AG04450 (cell line): ENCODE measurements around the gene KBTBD8. TPM values are rescaled to one million over a fixed set of nuclear protein-coding genes. Genes with fewer than 3 reads are reported as not detected.

Experiments used
- CTCF ChIA-PET: fragments of 300-600, 350-600 bp; formaldehyde crosslinking; extraction: SDS; loops from one replicate; lab custom pipeline; 2022; ENCODE audit warnings: antibody characterized with exemption, inconsistent platforms; lab: Charles Lee
- POLR2A ChIA-PET: fragments of 350-600 bp; formaldehyde crosslinking; extraction: SDS; loops from one replicate; lab custom pipeline; 2021; ENCODE audit warnings: antibody characterized with exemption, inconsistent platforms; lab: Yijun Ruan, JAX
- DNase-seq: peaks from one replicate; pipeline ENCODE4 v3.0.0-alpha.2; 2011; ENCODE audit warnings: low read depth, low spot score
- H3K27ac ChIP-seq: one replicate; pipeline ENCODE4 v1.5.1; 2012; ENCODE audit warnings: low read depth, low read length, control low read depth
- H3K27me3 ChIP-seq: one replicate; pipeline ENCODE4 v1.6.0; 2012; ENCODE audit warnings: low read length; ENCODE audit not compliant: control insufficient read depth, insufficient read depth
- H3K4me3 ChIP-seq: 2 replicates; pipeline ENCODE4 v1.5.1; 2011; ENCODE audit warnings: mild to moderate bottlenecking, low read depth, low read length, control low read depth
- H3K9me3 ChIP-seq: 2 replicates; pipeline ENCODE4 v1.5.1; 2012; ENCODE audit warnings: low read length; ENCODE audit not compliant: control insufficient read depth, insufficient read depth
- CTCF ChIP-seq: IDR thresholded peaks from 2 replicates; pipeline ENCODE4 v1.5.1; 2011; ENCODE audit warnings: low read depth, low read length, control low read depth, inconsistent platforms
- polyA plus RNA-seq: library from polyadenylated mRNA; depleted of rRNA; stranded (reverse); fragments of >200 nt; gene quantifications from 2 replicates; pipeline ENCODE4 v1.2.3, GENCODE V29; 2011

KBTBD8 gene
- polyA plus RNA-seq, 1 experiment = 1.9 TPM

GRCh38 chr3:67011414-67012131 is 13.5 kb downstream of the KBTBD8 start:
- no peak overlapping the region for H3K27ac ChIP-seq
- no peak overlapping the region for H3K4me3 ChIP-seq
- no peaks in the 10 kb centered on the region for H3K9me3 ChIP-seq
- DNase-seq = no peak
- POLR2A ChIA-PET = no interaction called here
- H3K27me3 ChIP-seq = no peaks in the 10 kb centered on the region
- CTCF ChIA-PET = no interaction called here
- TF ChIP-seq CTCF = no peak

- Histone ChIP-seq H3K27ac (no peak overlapping the region), H3K4me3 (no peak overlapping the region), H3K9me3 (no peaks in the 10 kb centered on the region), H3K27me3 (no peaks in the 10 kb centered on the region)
- DNase-seq = no peak
- CTCF ChIA-PET = no interaction called here
- TF ChIP-seq CTCF = no peak
- POLR2A ChIA-PET = no interaction called here
These were observed 14.5 kb downstream of the KBTBD8 start for GRCh38 chr3:67012564-67012963.

GRCh38 chr3:67015702-67016484 is 17.8 kb downstream of the KBTBD8 start:
- CTCF ChIA-PET = no interaction called here
- DNase-seq = no peak
- Histone ChIP-seq H3K27ac (no peak overlapping the region), H3K9me3 (no peaks in the 10 kb centered on the region), H3K4me3 (no peak overlapping the region), H3K27me3 (no peaks in the 10 kb centered on the region)
- no peak for TF ChIP-seq CTCF
- POLR2A ChIA-PET = no interaction called here

GRCh38 chr3:67016522-67017080 is 18.5 kb downstream of the KBTBD8 start:
- ChIA-PET CTCF (no interaction called here), POLR2A (interaction anchor here (0.6 kb wide), 1 partner anchor 19 kb away, joined by 3 read pairs; the partner anchor contains the start of gene KBTBD8)
- no peaks in the 10 kb centered on the region for H3K9me3 ChIP-seq
- no peak for DNase-seq
- no peak for TF ChIP-seq CTCF
- no peaks in the 10 kb centered on the region for H3K27me3 ChIP-seq
- no peak overlapping the region for H3K4me3 ChIP-seq
- no peak overlapping the region for H3K27ac ChIP-seq
